Measurements from ENCODE around the gene RPRD2. TPM values are rescaled to one million over a fixed set of nuclear protein-coding genes. Genes with fewer than 3 reads are reported as not detected.
"Not testable (repeated sequence)": the region's sequence is repeated elsewhere in the genome, so short reads cannot be mapped to it uniquely, and the experiment has no call there.

Gene RPRD2
- total RNA-seq, 1 donor: 34.1 TPM

DNA sequence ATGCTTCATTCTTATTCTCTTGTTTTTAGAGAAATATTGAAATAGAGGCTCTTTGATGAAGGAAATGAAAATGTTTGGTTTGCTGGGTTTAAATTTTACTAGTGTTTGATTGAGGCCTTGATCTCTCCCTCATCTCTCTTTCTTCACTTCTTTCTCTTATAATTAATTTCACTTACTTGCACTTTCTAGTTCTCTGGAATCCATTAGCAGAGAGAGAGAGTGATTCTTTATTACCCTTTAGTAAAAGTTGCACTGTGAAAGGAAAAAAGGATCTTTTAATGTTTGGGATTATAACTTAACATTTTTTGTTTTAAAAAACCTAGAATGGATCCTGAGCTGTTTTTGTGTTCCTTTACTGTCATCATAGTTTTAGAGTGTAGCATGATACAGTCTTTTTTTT lies 12.2 kb downstream of the RPRD2 start:
- no peaks in the 10 kb centered on the region for H3K9me3 ChIP-seq (ENCODE audit: low read depth, low read length)
- H3K4me3 ChIP-seq (ENCODE audit: low read length): no peak overlapping the region
- no peaks in the 10 kb centered on the region for H3K27me3 ChIP-seq (ENCODE audit: insufficient read depth, low read length)
- peaks cover 7% of the 10 kb centered on the region for H3K4me1 ChIP-seq (ENCODE audit: insufficient read depth, low read length)

DNA sequence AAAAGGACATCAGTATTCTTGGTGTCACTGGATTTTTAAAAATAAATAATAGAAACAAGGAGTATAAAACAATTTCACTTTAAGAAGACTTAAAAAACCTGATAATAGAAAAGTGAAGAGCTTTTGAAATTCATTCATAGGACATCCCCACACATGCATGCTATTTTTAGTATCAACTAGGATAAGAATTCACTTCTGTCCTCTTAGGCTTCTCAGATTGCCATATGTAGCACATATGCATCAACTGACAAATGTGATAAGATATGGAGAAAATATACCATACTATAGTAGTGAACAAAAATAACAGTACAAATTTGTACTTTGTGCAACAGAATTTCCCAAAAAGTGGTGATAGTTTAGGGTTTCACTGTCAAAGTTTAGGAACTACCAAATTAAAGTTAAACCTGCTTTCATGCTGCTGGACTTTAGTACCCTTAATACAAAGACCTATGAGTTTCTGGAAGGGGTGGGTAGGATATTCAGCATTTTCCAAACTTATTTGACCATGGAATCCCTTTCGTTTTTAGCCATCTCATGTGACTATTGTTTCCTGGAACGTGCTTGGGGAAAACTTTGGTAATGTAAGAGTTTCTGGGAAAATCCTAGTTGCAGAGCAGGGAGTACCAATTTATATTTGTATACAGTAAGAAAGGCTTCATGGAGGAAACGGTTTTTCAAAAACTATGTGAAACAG lies 19.8 kb downstream of the RPRD2 start:
- Histone ChIP-seq H3K4me3 (ENCODE audit: low read length) (no peak overlapping the region), H3K9me3 (ENCODE audit: low read depth, low read length) (no peaks in the 10 kb centered on the region), H3K27me3 (ENCODE audit: insufficient read depth, low read length) (no peaks in the 10 kb centered on the region), H3K4me1 (ENCODE audit: insufficient read depth, low read length) (peaks cover 13% of the 10 kb centered on the region)

DNA sequence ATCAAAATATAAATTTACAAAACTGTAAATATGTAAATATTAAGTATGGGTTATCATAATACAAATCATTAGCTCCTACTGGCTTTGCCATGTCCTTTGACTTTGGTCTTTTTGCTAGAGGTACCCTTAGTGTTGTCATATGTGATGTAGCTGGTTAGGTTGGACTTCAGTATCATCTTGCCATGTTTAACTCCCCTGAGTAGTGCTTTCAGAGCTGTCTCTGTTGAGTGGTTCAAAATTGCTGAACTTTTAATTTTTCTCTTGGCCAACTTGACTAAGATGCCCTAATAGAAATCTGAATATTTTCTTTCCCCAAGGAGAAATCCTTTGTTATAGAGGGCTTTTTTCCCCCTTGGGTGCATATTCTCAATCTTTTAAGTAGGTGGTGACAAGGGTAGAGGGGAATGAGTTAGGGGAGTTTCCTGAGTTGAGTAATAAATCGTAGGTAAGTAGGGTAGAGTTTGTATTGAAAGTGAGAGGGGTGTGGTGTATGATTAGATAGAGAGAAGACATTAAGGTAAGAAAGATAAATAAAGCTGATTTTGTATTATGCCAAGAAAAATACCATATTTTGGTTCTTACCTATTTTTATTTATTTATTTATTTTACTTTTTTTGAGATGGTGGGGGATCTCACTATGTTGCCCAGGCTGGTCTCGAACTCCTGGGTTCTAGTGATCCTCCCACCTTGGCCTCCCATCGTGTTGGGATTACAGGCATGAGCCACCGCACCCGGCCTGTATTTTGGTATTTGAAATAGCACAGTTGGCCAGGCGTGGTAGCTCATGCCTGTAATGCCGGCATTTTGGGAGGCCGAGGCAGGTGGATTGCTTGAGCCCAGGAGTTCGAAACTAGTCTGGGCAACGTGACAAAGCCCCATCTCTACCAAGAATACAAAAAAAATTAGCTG lies 21.8 kb downstream of the RPRD2 start:
- no peak overlapping the region for H3K4me3 ChIP-seq (ENCODE audit: low read length)
- peaks cover 13% of the 10 kb centered on the region for H3K4me1 ChIP-seq (ENCODE audit: insufficient read depth, low read length)
- no peaks in the 10 kb centered on the region for H3K9me3 ChIP-seq (ENCODE audit: low read depth, low read length)
- H3K27me3 ChIP-seq (ENCODE audit: insufficient read depth, low read length): no peaks in the 10 kb centered on the region

DNA sequence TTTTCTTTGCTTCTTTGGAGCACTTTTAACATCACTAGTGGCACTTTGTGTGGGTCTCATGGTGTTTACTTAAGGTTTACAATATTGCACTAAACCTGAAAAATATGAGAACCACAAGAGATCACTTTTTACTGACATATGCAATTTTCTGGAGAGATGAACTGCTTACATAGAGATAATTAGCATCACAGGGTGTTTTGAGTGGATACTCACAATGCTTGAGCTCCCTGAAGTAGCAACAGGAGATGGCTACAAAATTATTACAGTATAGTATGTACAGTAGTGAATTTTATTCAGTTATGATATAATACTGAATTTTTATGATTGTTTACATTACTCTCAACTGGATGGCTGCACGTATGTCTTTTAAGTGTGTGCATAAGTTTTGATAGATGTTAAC lies 22.6 kb downstream of the RPRD2 start:
- Histone ChIP-seq H3K4me1 (ENCODE audit: insufficient read depth, low read length) (peaks cover 13% of the 10 kb centered on the region), H3K4me3 (ENCODE audit: low read length) (no peak overlapping the region), H3K27me3 (ENCODE audit: insufficient read depth, low read length) (no peaks in the 10 kb centered on the region), H3K9me3 (ENCODE audit: low read depth, low read length) (no peaks in the 10 kb centered on the region)

DNA sequence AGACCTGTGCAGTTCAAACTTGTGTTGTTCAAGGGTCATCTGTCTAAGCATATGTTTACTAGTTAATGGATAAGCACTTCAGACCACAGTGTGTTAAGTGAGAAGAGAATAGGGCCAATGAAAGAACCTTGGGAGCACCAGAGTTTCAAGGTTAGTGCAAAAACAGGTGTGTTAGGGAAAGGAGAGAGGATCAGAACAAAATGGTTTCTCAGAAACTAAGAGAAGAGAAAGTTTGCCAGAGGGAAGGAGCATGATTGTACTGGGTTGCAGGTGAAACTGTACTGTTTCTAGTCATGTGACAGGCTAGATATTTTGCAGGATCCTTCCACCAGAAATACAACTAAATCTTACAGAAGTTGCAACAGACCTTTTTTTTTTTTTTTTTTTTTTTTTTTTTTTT lies 23.3 kb downstream of the RPRD2 start:
- H3K4me3 ChIP-seq (ENCODE audit: low read length): no peak overlapping the region
- no peaks in the 10 kb centered on the region for H3K9me3 ChIP-seq (ENCODE audit: low read depth, low read length)
- no peaks in the 10 kb centered on the region for H3K27me3 ChIP-seq (ENCODE audit: insufficient read depth, low read length)
- H3K4me1 ChIP-seq (ENCODE audit: insufficient read depth, low read length): peaks cover 13% of the 10 kb centered on the region

DNA sequence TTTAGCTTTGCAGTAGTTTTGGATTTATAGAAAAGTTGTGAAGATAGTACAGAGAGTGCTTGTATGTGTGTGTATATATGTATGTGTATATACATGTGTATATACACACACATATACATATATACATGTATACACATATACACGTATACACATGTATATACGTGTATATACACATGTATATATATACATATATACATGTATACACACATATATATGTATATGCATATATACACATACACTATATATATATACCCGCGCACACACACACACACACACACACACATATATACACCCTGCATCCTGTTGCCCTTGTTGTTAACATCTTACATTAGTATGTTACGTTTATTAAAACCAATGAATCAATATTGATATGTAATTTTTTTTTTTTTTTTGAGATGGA lies 24.3 kb downstream of the RPRD2 start:
- H3K9me3 ChIP-seq (ENCODE audit: low read depth, low read length): no peaks in the 10 kb centered on the region

DNA sequence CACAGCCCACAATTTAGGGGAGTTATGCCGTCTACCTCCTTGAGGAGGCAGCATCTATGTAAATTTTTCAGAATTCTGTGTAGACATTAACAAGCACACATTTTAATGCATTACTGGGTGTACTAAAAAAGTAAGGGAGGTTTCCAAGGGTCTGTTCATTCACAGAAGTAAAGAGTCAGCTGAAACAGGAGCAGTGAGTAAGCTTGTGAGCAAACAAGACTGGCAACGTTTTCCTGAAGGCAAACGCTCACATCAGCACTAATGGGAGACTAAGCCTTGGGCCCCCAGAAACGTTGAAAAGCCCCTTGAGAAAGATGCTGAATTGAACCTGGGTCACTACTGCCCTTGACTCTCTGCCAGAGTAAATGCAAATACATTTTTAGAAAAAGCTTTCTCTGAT lies 25.7 kb downstream of the RPRD2 start:
- no peak overlapping the region for H3K4me3 ChIP-seq (ENCODE audit: low read length)
- H3K4me1 ChIP-seq (ENCODE audit: insufficient read depth, low read length): peaks cover 13% of the 10 kb centered on the region
- H3K27me3 ChIP-seq (ENCODE audit: insufficient read depth, low read length): no peaks in the 10 kb centered on the region
- no peaks in the 10 kb centered on the region for H3K9me3 ChIP-seq (ENCODE audit: low read depth, low read length)

More for the DNA sequence above, 24.3 kb downstream of the RPRD2 start:
- Histone ChIP-seq H3K4me1 (ENCODE audit: insufficient read depth, low read length) (peaks cover 13% of the 10 kb centered on the region), H3K27me3 (ENCODE audit: insufficient read depth, low read length) (no peaks in the 10 kb centered on the region), H3K4me3 (ENCODE audit: low read length) (no peak overlapping the region)

DNA sequence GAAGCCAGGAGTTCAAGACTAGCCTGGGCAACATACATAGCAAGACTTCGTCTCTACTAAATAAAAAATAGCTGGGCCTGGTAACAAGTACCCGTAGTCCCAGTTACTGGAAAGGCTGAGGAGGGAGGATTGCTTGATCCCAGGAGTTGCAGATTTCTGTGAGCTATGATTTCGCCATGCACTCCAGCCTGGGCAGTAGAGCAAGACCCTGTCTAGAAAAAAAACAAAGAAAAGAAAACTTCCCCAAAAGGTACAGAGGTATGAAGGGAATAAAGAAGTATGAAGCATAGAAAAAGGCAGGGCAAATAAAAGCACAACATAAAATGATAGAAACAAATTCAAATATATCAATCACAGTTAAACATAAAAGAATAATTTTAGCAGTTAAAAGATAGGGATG lies 28.7 kb downstream of the RPRD2 start:
- no peak overlapping the region for H3K4me3 ChIP-seq (ENCODE audit: low read length)
- H3K27me3 ChIP-seq (ENCODE audit: insufficient read depth, low read length): no peaks in the 10 kb centered on the region
- no peaks in the 10 kb centered on the region for H3K9me3 ChIP-seq (ENCODE audit: low read depth, low read length)
- H3K4me1 ChIP-seq (ENCODE audit: insufficient read depth, low read length): peaks cover 4% of the 10 kb centered on the region

DNA sequence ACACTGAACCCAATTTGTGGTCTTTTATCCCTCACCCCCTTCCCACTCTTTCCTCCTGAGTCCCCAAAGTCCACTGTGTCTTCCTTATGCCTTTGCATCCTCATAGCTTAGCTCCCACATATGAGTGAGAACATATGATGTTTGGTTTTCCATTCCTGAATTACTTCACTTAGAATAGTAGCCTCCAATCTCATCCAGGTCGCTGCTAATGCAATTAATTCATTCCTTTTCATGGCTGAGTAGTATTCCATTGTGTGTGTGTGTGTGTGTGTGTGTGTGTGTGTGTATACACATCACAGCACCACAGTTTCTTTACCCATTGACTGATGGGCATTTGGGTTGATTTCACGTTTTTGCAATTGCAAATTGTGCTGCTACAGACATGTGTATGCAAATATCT lies 31.2 kb downstream of the RPRD2 start:
- H3K27me3 ChIP-seq (ENCODE audit: insufficient read depth, low read length); H3K9me3 ChIP-seq (ENCODE audit: low read depth, low read length); H3K4me1 ChIP-seq (ENCODE audit: insufficient read depth, low read length); H3K4me3 ChIP-seq (ENCODE audit: low read length): not testable (repeated sequence)

DNA sequence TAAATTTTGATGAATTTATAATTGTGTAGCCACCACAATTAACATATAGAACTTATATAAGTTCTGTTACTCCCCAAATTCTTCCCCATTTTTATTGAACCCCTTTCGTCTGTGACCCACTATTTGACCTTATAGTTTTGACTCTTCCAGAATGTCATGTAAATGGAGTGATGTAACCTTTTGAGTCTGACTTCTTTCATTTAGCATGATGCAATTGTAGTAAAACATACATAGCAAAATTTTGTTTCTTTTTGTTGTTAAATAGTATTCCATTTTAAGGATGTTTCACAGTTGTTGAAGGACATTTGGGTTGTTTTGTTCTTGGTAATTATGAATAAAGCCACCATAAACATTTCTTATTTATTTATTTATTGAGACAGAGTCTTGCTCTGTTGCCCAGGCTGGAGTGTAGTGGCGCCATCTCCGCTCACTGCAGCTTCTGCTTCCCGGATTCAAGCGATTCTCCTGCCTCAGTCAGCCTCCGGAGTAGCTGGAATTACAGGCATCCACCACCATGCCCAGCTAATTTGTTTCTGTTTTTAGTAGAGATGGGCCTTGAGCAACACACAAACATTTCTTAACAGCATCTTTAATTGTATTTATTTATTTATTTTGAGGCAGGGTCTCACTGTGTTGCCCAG lies 33.6 kb downstream of the RPRD2 start:
- Histone ChIP-seq H3K9me3 (ENCODE audit: low read depth, low read length) (no peaks in the 10 kb centered on the region), H3K27me3 (ENCODE audit: insufficient read depth, low read length) (no peaks in the 10 kb centered on the region), H3K4me1 (ENCODE audit: insufficient read depth, low read length) (no peaks in the 10 kb centered on the region), H3K4me3 (ENCODE audit: low read length) (no peak overlapping the region)

DNA sequence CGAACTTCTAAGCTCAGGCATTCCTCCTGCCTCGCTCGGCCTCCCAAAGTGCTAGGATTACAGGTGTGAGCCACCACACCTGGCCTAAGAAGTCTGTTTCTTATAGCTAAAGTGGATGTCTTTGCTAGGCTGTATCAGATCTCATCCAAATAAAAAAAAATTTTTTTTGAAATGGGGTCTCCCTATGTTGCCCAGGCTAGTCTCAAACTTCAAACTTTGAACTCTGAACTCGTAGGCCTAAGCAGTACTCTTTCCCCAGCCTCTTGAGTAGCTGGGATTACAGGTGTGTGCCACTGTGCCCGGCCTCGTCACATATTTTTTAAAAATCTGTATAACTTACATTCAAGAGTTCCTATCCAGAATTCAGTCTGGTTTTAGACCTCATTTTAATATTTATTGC lies 40.5 kb downstream of the RPRD2 start:
- H3K9me3 ChIP-seq (ENCODE audit: low read depth, low read length): no peaks in the 10 kb centered on the region
- no peak overlapping the region for H3K4me3 ChIP-seq (ENCODE audit: low read length)
- no peaks in the 10 kb centered on the region for H3K27me3 ChIP-seq (ENCODE audit: insufficient read depth, low read length)
- H3K4me1 ChIP-seq (ENCODE audit: insufficient read depth, low read length): peaks cover 5% of the 10 kb centered on the region

DNA sequence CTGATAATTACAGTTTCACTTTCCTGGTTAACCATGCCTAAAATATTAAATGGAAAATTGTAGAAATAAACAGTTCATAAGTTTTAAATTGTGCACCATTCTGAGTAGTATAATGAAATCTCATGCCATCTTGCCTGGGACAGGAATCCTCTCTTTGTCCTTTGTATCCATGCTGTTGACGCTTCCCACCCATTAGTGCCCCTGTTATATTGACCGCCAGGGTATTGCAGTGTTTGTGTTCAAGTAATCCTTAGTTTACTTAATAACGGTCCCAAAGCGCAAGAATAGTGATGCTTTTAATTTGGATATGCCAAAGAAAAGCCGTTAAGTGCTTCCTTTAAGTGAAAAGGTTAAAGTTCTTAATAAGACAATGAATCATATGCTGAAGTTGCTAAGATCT lies 41.7 kb downstream of the RPRD2 start:
- H3K4me1 ChIP-seq (ENCODE audit: insufficient read depth, low read length): peaks cover 13% of the 10 kb centered on the region
- H3K9me3 ChIP-seq (ENCODE audit: low read depth, low read length): no peaks in the 10 kb centered on the region
- H3K27me3 ChIP-seq (ENCODE audit: insufficient read depth, low read length): no peaks in the 10 kb centered on the region
- H3K4me3 ChIP-seq (ENCODE audit: low read length): no peak overlapping the region

DNA sequence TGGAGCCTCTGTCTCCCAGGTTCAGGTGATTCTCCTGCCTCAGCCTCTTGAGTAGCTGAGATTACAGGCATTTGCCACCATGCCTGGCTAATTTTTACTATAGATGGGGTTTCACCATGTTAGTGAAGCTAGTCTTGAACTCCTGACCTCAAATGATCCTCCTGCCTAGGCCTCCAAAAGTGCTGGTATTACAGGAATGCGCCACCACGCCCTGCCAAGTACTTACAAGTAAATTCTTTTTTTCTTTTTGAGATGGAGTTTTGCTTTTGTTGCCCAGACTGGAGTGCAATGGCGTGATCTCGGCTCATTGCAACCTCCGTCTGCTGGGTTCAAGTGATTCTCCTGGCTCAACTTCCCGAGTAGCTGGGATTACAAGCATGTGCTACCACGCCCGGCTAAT lies 42.5 kb downstream of the RPRD2 start:
- Histone ChIP-seq H3K4me1 (ENCODE audit: insufficient read depth, low read length) (peaks cover 18% of the 10 kb centered on the region), H3K4me3 (ENCODE audit: low read length) (no peak overlapping the region), H3K27me3 (ENCODE audit: insufficient read depth, low read length) (no peaks in the 10 kb centered on the region), H3K9me3 (ENCODE audit: low read depth, low read length) (no peaks in the 10 kb centered on the region)

DNA sequence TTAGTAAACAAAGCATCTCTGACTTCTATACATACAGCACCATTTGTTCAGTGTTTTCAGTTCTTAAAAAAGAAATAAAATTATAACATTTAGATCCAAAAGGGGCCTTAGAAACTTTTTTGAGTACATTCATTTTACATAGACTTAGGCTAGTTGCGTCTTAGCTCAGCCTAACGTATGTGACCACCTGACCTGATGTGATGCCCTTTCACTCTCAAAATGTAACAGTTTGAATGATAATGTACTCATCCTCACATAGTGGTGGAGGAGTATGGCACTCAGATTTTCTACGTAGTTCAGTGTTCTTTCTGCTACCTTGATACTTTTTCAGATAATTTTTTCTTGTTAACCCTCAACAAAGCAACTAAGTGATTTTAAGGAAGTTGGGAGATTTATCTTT lies 43.4 kb downstream of the RPRD2 start:
- no peak overlapping the region for H3K4me3 ChIP-seq (ENCODE audit: low read length)
- H3K4me1 ChIP-seq (ENCODE audit: insufficient read depth, low read length): peaks cover 18% of the 10 kb centered on the region
- H3K9me3 ChIP-seq (ENCODE audit: low read depth, low read length): no peaks in the 10 kb centered on the region
- no peaks in the 10 kb centered on the region for H3K27me3 ChIP-seq (ENCODE audit: insufficient read depth, low read length)

DNA sequence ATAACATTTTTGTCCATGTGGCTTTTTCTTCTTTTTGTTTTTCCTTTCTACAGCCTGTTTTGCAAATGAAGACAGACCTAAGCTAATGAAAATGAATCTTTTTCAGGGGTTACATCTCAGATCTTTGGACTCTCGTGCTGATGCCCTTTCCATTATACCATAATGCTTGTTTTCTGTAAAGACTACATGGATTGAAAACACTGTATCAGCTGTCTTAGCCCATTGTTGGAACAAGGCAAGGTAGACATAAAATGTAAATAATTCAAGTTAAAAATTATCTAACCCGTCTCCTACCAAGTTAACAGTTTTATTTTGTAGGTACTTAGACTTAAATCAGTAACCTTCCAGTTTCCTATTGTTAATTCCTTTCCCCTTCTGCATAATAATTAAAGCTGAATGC lies 44.9 kb downstream of the RPRD2 start:
- no peaks in the 10 kb centered on the region for H3K27me3 ChIP-seq (ENCODE audit: insufficient read depth, low read length)
- no peaks in the 10 kb centered on the region for H3K9me3 ChIP-seq (ENCODE audit: low read depth, low read length)
- H3K4me3 ChIP-seq (ENCODE audit: low read length): no peak overlapping the region
- peaks cover 18% of the 10 kb centered on the region for H3K4me1 ChIP-seq (ENCODE audit: insufficient read depth, low read length)
